Panc1 (cell line): ENCODE results near the gene COL26A1. TPM values are rescaled to one million over a fixed set of nuclear protein-coding genes. Genes with fewer than 3 reads are reported as not detected.
A peak's percentile ranks its signal among the peaks of the same experiment; 100 is the strongest.

Experiments
- ATAC-seq: fragments of 200-7000 bp; cut with Tn5 transposase; 2 replicates; pipeline ENCODE4 v1.9.1; 2020; ENCODE audit warnings: mild to moderate bottlenecking, moderate library complexity
- Bru-seq: library from RNA; stranded (reverse); fragments of 400-500 nt; gene quantifications from one replicate; lab custom pipeline; 2021; lab: Mats Ljungman, UMichigan
- BruChase-seq, 2 experiments: library from RNA; stranded (reverse); fragments of 400-500 nt; gene quantifications; one replicate each; lab custom pipeline; 2021; lab: Mats Ljungman, UMichigan
- BruUV-seq: library from RNA; stranded (reverse); fragments of 400-500 nt; replicated peaks from 2 replicates; lab custom pipeline; 2021; lab: Mats Ljungman, UMichigan
- CTCF ChIA-PET: fragments of 300-600 bp; sonication (Branson Sonifier 250); formaldehyde crosslinking; loops from one replicate; lab custom pipeline; 2022; ENCODE audit warnings: antibody characterized with exemption; lab: Charles Lee
- POLR2A ChIA-PET: fragments of 300-600 bp; sonication (Branson Sonifier 250); formaldehyde crosslinking; loops from one replicate; lab custom pipeline; 2022; ENCODE audit warnings: antibody characterized with exemption; lab: Charles Lee
- DNase-seq: peaks from one replicate; pipeline ENCODE4 v3.0.0-alpha.2; 2010; ENCODE audit warnings: low read depth, low spot score
- H3K27ac ChIP-seq: 2 replicates; pipeline ENCODE4 v1.5.1; 2011; ENCODE audit warnings: mild to moderate bottlenecking, low read length, inconsistent platforms
- H3K27me3 ChIP-seq: fragments of 200-500 bp; sonication (Bioruptor generic); 2 replicates; pipeline ENCODE4 v1.6.0; 2014; ENCODE audit warnings: low read length, inconsistent platforms; ENCODE audit not compliant: control insufficient read depth, insufficient read depth
- H3K36me3 ChIP-seq: fragments of 200-500 bp; sonication (Bioruptor generic); 2 replicates; pipeline ENCODE4 v1.5.1; 2014; ENCODE audit warnings: inconsistent platforms, mild to moderate bottlenecking, low read length, moderate library complexity; ENCODE audit not compliant: control insufficient read depth, insufficient read depth
- H3K4me1 ChIP-seq: 2 replicates; pipeline ENCODE4 v1.5.1; 2011; ENCODE audit warnings: inconsistent platforms, mild to moderate bottlenecking, low read length, moderate library complexity; ENCODE audit not compliant: control insufficient read depth, insufficient read depth
- H3K4me3 ChIP-seq, 2 experiments: 2 replicates each; pipeline ENCODE4 v1.5.1; 2011 to 2012; ENCODE audit warnings: low read depth in 2 of 2, low read length in 2 of 2, mild to moderate bottlenecking in 2 of 2, inconsistent platforms in 1 of 2, moderate library complexity in 1 of 2
- H3K9me3 ChIP-seq: fragments of 200-500 bp; sonication (Bioruptor generic); 2 replicates; pipeline ENCODE4 v1.5.1; 2014; ENCODE audit warnings: low read depth, mild to moderate bottlenecking, inconsistent platforms, low read length, moderate library complexity; ENCODE audit not compliant: control insufficient read depth, insufficient read depth
- POLR2AphosphoS5 ChIP-seq: IDR thresholded peaks from 2 replicates; pipeline ENCODE4 v1.6.1; 2012; ENCODE audit warnings: mild to moderate bottlenecking, low read depth, low read length, moderate library complexity
- SIN3A ChIP-seq: IDR thresholded peaks from 2 replicates; pipeline ENCODE4 v1.6.1; 2012; ENCODE audit warnings: low read depth, mild to moderate bottlenecking, low read length, moderate library complexity, borderline replicate concordance; ENCODE audit not compliant: insufficient read depth
- TCF7L2 ChIP-seq: IDR thresholded peaks from 2 replicates; pipeline ENCODE4 v1.6.1; 2011; ENCODE audit warnings: mild to moderate bottlenecking, low read depth, low read length, inconsistent platforms
- in situ Hi-C: cut with HindIII; loops from 2 replicates; pipeline ENCODE4 v1.10.0; 2016; ENCODE audit warnings: low sequenced_read_pairs, low pct_unique_long_range_greater_than_20kb
- intact Hi-C: fragments of 100-400 bp; cut with micrococcal nuclease; formaldehyde crosslinking; loops from one replicate; pipeline ENCODE4 v1.10.0; 2022; ENCODE audit not compliant: unreplicated experiment
- long read RNA-seq: library from polyadenylated mRNA; unstranded; transcript quantifications from one replicate; pipeline ENCODE4 v2.0.0, GENCODE V29; 2021; ENCODE audit not compliant: unreplicated experiment
- polyA plus RNA-seq: library from polyadenylated mRNA; unstranded; fragments of >200 nt; gene quantifications from one replicate; pipeline ENCODE4 v1.2.1, GENCODE V29; 2012; ENCODE audit warnings: missing spikeins; ENCODE audit not compliant: insufficient read length
- total RNA-seq: library from RNA; stranded (reverse); gene quantifications from one replicate; pipeline ENCODE4 v1.2.1, GENCODE V29; 2021; ENCODE audit not compliant: unreplicated experiment
- TF ChIP-seq, protein P1 (sequence below): fragments of 450-650 bp; IDR thresholded peaks from 2 replicates; pipeline ENCODE4 v1.5.1; 2017; ENCODE audit warnings: mild to moderate bottlenecking
- TF ChIP-seq, protein P2 (sequence below), 2 experiments: IDR thresholded peaks; 2 replicates each; pipeline ENCODE4 v1.6.1; 2011 to 2012; ENCODE audit warnings: low read depth in 2 of 2, control low read depth in 1 of 2, low read length in 1 of 2, mild to moderate bottlenecking in 1 of 2, moderate library complexity in 1 of 2; ENCODE audit not compliant: insufficient read depth in 1 of 2

COL26A1 gene
- 25.8 TPM for total RNA-seq
- 36.4 TPM for polyA plus RNA-seq
- percentile 58 among the genes with signal in this experiment for Bru-seq, nascent RNA
- percentile 56 among the genes with signal in this experiment for BruChase-seq, experiment 1, labeled RNA remaining after a 2-hour chase
- percentile 60 among the genes with signal in this experiment for BruChase-seq, experiment 2, labeled RNA remaining after a 6-hour chase
- long read RNA-seq, transcript COL26A1-201 (13 exons, 3,033 nt) = major isoform, 18 of 64 reads
- long read RNA-seq, transcript COL26A1-203 (13 exons, 2,970 nt) = minor isoform, 10 of 64 reads
- long read RNA-seq, partial matches to known transcripts = 28 of 64 reads
- long read RNA-seq, other reads (novel, unspliced or antisense) = 8 of 64 reads

DNA sequence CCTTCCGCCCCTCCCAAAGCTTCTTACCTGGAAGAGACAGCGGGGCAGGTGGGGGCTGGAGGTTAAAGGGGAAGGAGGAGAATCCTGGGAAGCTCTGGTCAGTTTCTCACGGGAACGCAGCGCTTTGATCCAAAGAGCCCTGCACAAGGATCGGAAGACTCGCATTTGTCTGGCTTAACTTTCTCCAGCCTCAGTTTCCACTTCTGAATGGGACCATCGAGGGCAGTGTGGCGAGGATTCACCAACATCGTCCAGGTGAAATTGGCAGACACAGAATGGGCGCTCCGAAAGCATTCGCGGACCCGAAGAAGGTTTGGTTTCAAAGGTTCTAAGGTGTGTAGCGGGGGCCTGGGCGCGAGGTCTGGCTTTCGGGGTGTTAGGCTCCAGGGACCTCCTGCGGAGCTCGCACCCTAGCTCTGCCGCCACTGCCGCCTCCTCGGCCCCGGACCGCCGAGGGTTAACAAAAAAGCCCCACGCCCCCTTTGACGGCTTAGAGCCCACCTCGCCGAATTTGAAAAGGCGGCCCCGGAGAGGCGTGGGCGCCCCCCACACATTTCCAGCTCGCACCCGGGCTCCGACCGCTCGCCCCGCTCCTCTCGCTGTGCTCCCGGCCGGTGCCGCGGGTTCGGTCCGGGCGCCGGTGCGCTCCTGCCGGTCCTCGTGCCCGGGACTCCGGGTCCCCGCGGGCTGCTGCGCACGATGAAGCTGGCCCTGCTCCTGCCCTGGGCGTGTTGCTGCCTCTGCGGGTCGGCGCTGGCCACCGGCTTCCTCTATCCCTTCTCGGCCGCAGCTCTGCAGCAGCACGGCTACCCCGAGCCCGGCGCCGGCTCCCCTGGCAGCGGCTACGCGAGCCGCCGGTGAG, at the start of gene COL26A1:
Gene COL26A1 (plus strand): TSS at position 542 of the 862 bp plus-strand sequence. CDS start 158 bp downstream, at position 700.
- POLR2A ChIA-PET = interaction anchor here (0.7 kb wide), 1 partner anchor 78 kb away, joined by 15 read pairs; no protein-coding TSS in a partner anchor
- in situ Hi-C loops = no loop called here
- peak; percentile 84 for ATAC-seq

DNA sequence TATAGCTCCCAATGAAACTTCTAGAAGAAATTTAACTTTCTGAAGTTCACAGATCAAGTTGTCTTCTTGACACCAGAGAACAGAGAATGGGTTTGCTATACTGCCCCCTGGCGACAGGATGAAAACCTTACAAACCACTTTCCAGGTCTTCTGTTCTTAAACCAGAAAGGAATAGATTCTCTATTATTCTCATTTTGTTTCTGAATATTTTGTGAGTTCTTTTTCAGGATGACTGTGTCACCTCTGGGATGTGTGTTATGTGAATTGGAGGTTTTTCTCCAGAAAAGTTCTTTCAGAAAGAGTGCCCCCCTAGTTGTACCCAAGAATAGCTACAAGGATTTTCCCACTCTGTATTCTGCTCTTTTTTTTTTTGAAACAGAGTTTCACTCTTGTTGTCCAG, 47.3 kb upstream of the COL26A1 start:
- no peak overlapping the region for H3K4me3 ChIP-seq
- ChIA-PET POLR2A (interaction anchor here (0.6 kb wide), 1 partner anchor 165 kb away, joined by 4 read pairs; no protein-coding TSS in a partner anchor), CTCF (interaction anchor here (0.6 kb wide), 1 partner anchor 922 kb away, joined by 3 read pairs; no protein-coding TSS in a partner anchor)
- TF ChIP-seq, protein P1, sequence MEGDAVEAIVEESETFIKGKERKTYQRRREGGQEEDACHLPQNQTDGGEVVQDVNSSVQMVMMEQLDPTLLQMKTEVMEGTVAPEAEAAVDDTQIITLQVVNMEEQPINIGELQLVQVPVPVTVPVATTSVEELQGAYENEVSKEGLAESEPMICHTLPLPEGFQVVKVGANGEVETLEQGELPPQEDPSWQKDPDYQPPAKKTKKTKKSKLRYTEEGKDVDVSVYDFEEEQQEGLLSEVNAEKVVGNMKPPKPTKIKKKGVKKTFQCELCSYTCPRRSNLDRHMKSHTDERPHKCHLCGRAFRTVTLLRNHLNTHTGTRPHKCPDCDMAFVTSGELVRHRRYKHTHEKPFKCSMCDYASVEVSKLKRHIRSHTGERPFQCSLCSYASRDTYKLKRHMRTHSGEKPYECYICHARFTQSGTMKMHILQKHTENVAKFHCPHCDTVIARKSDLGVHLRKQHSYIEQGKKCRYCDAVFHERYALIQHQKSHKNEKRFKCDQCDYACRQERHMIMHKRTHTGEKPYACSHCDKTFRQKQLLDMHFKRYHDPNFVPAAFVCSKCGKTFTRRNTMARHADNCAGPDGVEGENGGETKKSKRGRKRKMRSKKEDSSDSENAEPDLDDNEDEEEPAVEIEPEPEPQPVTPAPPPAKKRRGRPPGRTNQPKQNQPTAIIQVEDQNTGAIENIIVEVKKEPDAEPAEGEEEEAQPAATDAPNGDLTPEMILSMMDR = peak; percentile 85
- TF ChIP-seq POLR2AphosphoS5 = no peak
- DNase-seq (no peak), ATAC-seq (peak; percentile 66; the same call in 1 of the 2 replicates)
- intact Hi-C loops = no loop called here
- in situ Hi-C loops = no loop called here
- BruUV-seq = no TSS peak
- no peaks in the 10 kb centered on the region for H3K36me3 ChIP-seq
- no peak overlapping the region for H3K27ac ChIP-seq
- H3K9me3 ChIP-seq = peaks cover 3% of the 10 kb centered on the region; the same call in 1 of the 2 replicates
- no peaks in the 10 kb centered on the region for H3K27me3 ChIP-seq
- H3K4me1 ChIP-seq = no peaks in the 10 kb centered on the region

More for the DNA sequence above, at the start of gene COL26A1:
- Histone ChIP-seq H3K27me3 (no peaks in the 10 kb centered on the region), H3K4me1 (peaks cover 8% of the 10 kb centered on the region), H3K36me3 (no peaks in the 10 kb centered on the region), H3K9me3 (no peaks in the 10 kb centered on the region), H3K4me3 (peak within 1 kb of the TSS; percentile 58 to 69), H3K27ac (peak within 1 kb of the TSS; percentile 86)
- TF ChIP-seq SIN3A (no peak), TCF7L2 (no peak)
- TF ChIP-seq, protein P2, sequence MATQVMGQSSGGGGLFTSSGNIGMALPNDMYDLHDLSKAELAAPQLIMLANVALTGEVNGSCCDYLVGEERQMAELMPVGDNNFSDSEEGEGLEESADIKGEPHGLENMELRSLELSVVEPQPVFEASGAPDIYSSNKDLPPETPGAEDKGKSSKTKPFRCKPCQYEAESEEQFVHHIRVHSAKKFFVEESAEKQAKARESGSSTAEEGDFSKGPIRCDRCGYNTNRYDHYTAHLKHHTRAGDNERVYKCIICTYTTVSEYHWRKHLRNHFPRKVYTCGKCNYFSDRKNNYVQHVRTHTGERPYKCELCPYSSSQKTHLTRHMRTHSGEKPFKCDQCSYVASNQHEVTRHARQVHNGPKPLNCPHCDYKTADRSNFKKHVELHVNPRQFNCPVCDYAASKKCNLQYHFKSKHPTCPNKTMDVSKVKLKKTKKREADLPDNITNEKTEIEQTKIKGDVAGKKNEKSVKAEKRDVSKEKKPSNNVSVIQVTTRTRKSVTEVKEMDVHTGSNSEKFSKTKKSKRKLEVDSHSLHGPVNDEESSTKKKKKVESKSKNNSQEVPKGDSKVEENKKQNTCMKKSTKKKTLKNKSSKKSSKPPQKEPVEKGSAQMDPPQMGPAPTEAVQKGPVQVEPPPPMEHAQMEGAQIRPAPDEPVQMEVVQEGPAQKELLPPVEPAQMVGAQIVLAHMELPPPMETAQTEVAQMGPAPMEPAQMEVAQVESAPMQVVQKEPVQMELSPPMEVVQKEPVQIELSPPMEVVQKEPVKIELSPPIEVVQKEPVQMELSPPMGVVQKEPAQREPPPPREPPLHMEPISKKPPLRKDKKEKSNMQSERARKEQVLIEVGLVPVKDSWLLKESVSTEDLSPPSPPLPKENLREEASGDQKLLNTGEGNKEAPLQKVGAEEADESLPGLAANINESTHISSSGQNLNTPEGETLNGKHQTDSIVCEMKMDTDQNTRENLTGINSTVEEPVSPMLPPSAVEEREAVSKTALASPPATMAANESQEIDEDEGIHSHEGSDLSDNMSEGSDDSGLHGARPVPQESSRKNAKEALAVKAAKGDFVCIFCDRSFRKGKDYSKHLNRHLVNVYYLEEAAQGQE (IDR thresholded peaks at IDR 0.05; ENCODE audit: insufficient read depth in 1 of 2, low read depth in 2 of 2, low read length in 1 of 2) = no peak
- TF ChIP-seq, protein P1 = no peak
- TSS peak; percentile 95 for BruUV-seq
- intact Hi-C loops = loop anchor here (10.0 kb wide), 2 partner anchors 52 to 142 kb away; no protein-coding TSS in a partner anchor
- no peak for DNase-seq
- CTCF ChIA-PET = interaction anchor here (0.5 to 1.0 kb wide), 9 partner anchors 39 to 144 kb away, joined by 3 to 13 read pairs (median 5); no protein-coding TSS in a partner anchor
